ENCODE results near the gene SH2B3. TPM values are rescaled to one million over a fixed set of nuclear protein-coding genes. Genes with fewer than 3 reads are reported as not detected.
A peak's percentile ranks its signal among the peaks of the same experiment; 100 is the strongest.

Gene SH2B3
- total and polyA plus RNA-seq, 9 of the 15 experiments (the other 6 are each of a cell fraction or from before 2014, with no cell fraction given): 10.8 to 75.3 (median 37.4) TPM

DNA sequence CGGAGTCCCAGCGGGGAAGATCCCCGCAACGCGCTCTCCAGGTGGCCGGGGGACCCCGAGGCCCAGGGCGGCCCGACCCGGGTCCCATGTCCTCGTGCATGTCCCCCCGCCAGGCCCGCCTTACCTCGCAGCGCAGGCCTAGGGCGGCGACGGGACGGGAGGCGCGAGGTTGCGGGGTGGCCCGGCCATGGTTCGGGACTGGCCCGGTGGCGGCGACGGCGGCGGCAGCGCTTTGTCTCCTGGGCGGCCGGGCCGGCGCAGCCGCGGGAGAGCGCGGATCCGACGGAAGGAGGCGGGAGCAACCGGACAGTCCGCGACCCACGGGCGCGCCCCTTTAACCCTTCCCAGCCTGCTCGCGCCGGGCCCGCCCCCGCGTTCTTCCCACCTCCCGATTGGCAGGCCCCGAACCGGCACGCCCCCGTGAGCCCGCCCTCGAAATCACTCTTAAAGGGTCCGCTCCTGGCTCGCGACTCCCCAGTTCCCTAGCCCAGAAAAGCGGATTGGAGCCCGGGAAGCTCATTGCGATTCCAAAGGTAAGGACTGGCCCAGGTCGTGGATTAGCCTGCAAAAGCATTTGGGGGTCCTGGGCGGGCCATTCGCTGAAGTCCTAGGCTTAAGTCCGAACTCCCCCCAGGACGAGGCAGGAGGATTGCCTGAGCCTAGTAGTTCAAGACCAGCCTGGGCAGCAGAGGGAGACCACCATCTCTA lies 36.8 kb upstream of the SH2B3 start, which contains the start of gene PHETA1 (continued):
- TF ChIP-seq, protein P1, sequence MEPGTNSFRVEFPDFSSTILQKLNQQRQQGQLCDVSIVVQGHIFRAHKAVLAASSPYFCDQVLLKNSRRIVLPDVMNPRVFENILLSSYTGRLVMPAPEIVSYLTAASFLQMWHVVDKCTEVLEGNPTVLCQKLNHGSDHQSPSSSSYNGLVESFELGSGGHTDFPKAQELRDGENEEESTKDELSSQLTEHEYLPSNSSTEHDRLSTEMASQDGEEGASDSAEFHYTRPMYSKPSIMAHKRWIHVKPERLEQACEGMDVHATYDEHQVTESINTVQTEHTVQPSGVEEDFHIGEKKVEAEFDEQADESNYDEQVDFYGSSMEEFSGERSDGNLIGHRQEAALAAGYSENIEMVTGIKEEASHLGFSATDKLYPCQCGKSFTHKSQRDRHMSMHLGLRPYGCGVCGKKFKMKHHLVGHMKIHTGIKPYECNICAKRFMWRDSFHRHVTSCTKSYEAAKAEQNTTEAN (CRISPR knock-in tag; IDR thresholded peaks at IDR 0.05): no peak; the same call in 1 of the 2 replicates
- TF ChIP-seq ELF1 (tag; IDR thresholded peaks at IDR 0.05) (no peak), CXXC5 (CRISPR knock-in tag; IDR thresholded peaks at IDR 0.05) (peak; percentile 96), ARID2 (IDR thresholded peaks at IDR 0.05) (no peak), TEAD4 (IDR thresholded peaks at IDR 0.05; ENCODE audit: low read length) (no peak), TEAD4 (CRISPR knock-in tag; IDR thresholded peaks at IDR 0.05; ENCODE audit: borderline replicate concordance) (peak; percentile 61; the same call in 1 of the 2 replicates), XRCC4 (IDR thresholded peaks at IDR 0.05; ENCODE audit: extremely low read depth, insufficient read depth, insufficient read length) (no peak), CC2D1A (IDR thresholded peaks at IDR 0.05) (no peak), ELF4 (CRISPR knock-in tag; IDR thresholded peaks at IDR 0.05) (no peak), GABPA (tag; conservative IDR thresholded peaks at IDR 0.05; ENCODE audit: low read depth) (peak; percentile 24; the same call in 1 of the 2 replicates), OTX1 (CRISPR knock-in tag; IDR thresholded peaks at IDR 0.05) (no peak), NR2C2 (CRISPR knock-in tag; IDR thresholded peaks at IDR 0.05) (0 out of 2 replicates have a peak, but pooled peaks have one; percentile 14), NR2C2 (tag; IDR thresholded peaks at IDR 0.05) (no peak), HMGN3 (IDR thresholded peaks at IDR 0.05; ENCODE audit: borderline replicate concordance, extremely low read depth, insufficient read length, low read depth, low read length) (peak; percentile 94), FOXA3 (CRISPR knock-in tag; conservative IDR thresholded peaks at IDR 0.05 in 1 of 2, IDR thresholded peaks at IDR 0.05 in 1 of 2) (no peak), TRIM24 (IDR thresholded peaks at IDR 0.05) (0 out of 4 replicates have a peak, but pooled peaks of 1 of the 2 experiments have one; percentile 7), ZNF586 (CRISPR knock-in tag; conservative IDR thresholded peaks at IDR 0.05) (no peak), MYC (IDR thresholded peaks at IDR 0.05; ENCODE audit: low read depth, low read length) (0 out of 2 replicates have a peak, but pooled peaks have one; percentile 32), MYC (CRISPR knock-in tag; IDR thresholded peaks at IDR 0.05; ENCODE audit: borderline replicate concordance, low read depth) (no peak), MTA1 (IDR thresholded peaks at IDR 0.05; ENCODE audit: borderline replicate concordance) (no peak), SMARCC2 (IDR thresholded peaks at IDR 0.05; ENCODE audit: low read depth) (no peak), L3MBTL2 (IDR thresholded peaks at IDR 0.05) (peak; percentile 92), MXI1 (IDR thresholded peaks at IDR 0.05; ENCODE audit: low read depth, low read length) (peak; percentile 71; the same call in 1 of the 2 replicates), RBM25 (IDR thresholded peaks at IDR 0.05; ENCODE audit: low read depth, low read length, severe bottlenecking) (peak; percentile 73)
- TF ChIP-seq, protein P2, sequence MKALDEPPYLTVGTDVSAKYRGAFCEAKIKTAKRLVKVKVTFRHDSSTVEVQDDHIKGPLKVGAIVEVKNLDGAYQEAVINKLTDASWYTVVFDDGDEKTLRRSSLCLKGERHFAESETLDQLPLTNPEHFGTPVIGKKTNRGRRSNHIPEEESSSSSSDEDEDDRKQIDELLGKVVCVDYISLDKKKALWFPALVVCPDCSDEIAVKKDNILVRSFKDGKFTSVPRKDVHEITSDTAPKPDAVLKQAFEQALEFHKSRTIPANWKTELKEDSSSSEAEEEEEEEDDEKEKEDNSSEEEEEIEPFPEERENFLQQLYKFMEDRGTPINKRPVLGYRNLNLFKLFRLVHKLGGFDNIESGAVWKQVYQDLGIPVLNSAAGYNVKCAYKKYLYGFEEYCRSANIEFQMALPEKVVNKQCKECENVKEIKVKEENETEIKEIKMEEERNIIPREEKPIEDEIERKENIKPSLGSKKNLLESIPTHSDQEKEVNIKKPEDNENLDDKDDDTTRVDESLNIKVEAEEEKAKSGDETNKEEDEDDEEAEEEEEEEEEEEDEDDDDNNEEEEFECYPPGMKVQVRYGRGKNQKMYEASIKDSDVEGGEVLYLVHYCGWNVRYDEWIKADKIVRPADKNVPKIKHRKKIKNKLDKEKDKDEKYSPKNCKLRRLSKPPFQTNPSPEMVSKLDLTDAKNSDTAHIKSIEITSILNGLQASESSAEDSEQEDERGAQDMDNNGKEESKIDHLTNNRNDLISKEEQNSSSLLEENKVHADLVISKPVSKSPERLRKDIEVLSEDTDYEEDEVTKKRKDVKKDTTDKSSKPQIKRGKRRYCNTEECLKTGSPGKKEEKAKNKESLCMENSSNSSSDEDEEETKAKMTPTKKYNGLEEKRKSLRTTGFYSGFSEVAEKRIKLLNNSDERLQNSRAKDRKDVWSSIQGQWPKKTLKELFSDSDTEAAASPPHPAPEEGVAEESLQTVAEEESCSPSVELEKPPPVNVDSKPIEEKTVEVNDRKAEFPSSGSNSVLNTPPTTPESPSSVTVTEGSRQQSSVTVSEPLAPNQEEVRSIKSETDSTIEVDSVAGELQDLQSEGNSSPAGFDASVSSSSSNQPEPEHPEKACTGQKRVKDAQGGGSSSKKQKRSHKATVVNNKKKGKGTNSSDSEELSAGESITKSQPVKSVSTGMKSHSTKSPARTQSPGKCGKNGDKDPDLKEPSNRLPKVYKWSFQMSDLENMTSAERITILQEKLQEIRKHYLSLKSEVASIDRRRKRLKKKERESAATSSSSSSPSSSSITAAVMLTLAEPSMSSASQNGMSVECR (CRISPR knock-in tag; IDR thresholded peaks at IDR 0.05): peak; percentile 92
